NCI-H2171 treated with DMSO at 0.1 percent for 48 hours (cell line): ENCODE measurements around the gene HIVEP3.

ENCODE experiments used
- DNase-seq: peaks from one replicate; lab custom pipeline; 2025; lab: John Stamatoyannopoulos, UW

Gene HIVEP3

GRCh38 chr1:41483001-41483850 lies 435.5 kb downstream of the HIVEP3 start:
- peak; percentile 87 for DNase-seq

GRCh38 chr1:41482001-41482765 lies 436.5 kb downstream of the HIVEP3 start:
- peak; percentile 92 for DNase-seq

GRCh38 chr1:41481109-41481775 lies 437.5 kb downstream of the HIVEP3 start:
- peak; percentile 77 for DNase-seq

DNA sequence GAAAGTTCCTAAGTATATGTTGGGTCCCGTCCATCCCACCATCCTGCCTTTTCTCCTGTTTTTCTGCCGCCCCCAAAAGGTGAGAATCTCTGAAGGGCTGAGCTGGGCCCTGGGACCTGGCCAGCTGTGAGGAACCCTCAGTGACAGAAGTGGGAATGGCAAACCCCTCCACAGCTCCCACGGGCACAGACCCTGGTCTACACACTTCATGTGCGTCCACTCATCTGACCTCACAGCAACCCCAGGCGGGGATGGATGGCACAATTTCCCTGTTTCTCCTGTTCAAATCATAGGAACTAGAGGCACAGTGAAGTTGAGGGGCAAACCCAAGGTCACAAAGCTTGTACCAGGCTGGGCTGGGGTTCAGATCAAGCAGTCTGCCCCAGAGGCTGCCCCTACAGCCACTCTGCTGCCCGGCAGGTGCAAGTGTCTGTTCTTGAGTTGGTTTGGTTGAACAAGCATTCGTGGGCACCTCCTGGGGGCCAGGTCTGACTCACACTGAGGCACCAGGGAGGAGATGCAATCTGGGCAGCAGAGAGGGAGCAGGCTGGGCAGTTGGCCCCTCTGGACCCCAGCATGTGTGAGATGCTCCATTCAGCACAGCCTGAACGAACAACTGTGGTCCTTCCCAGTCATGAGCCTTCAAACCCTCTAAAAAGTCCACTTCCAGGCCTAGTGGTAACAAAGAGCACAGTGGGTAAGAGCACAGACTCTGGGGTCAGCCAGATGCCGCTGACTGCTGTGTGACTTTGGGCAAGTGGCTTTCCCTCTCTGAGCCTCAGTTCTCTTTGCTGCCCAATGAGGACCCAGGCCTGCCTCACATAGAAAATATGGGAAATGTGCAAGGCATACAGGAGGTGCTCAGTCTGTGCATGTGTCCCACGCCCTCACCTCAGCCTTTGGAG lies 438.3 kb downstream of the HIVEP3 start:
- DNase-seq = no peak

DNA sequence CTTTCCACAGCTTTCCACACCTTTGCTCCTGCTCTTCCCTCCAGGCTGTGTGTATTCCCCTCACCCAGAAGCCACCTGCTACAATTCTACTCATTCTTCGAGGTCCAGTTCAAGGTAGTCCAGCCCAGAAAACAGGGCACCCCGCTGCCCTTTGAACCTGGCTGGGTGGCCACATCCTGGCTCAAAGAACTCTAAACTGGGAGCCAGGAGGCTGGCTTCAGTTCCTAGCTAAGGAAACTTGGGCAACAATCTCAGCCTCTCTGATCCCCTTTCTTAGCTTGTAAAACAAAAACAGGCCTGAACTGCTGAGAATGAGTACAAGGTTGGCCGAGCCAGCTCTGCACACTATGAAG lies 438.9 kb downstream of the HIVEP3 start:
- no peak for DNase-seq

DNA sequence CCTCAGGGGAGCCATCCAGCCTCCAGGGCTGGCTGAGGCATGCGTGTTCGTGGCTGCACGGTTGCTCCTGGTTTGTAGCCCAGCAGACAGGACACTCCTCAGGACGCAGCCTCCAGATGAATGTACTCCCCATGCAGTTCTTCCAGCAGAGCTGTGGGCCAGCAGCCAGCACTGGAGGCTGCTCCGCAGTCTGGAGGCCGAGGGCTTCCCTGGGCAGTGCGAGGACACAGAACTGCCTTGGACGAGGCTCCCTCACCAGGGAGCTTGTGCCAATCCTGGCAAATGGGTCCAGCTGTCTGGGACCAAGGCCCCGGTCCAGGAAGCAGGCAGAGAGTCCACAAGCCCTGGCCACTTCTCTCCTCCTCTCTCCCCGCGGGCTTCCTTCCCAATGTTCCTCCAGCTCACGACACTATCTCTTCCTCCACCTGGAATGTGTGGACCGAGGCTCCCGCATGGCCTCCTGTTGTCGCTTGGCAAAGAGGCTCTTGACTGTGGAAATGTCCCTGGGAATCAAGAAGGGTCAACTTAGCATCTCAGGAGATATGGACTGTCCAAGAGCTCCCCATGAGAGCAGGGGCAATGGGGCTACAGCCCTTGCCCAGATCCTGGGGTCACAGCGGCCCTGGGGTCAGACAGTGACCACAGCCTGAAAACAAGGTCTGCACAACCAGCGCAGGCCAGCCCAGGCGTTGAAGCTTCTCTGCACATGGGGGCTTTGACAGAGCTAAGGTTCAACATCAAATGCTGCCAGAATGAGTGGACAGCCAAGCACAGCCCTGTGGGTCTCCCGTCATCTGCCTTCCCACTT lies 439.5 kb downstream of the HIVEP3 start:
- no peak for DNase-seq

DNA sequence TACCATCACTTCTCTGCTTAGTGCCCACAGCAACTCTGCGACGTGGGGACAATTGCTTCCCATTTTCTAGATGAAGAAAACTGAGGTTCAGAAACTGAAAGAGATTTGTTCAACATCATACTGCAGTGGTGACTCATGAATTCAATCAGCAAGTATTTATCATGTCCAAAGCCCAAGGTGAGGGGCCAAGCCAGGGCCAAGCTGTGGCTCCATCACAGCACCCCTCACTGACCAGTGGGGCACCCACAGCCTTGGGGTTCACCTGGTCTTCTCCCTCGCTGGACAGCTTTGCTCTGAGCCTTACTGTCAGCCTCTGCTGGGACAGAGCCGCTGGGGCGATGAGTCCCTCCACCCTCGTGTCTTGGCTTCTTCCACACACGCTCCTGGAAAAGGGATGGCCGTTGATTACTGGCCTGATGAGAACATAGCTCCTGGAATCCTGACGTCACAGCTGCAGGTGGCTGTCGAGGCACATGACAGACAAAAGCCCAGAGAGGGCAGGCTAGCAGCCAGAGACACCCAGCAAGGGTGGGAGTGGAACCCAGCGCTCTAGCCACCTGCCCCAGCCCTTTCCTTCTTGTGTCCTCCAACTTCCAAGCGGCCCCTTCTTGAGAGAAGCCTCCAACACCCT lies 440.5 kb downstream of the HIVEP3 start:
- no peak for DNase-seq

GRCh38 chr1:41476807-41477361 lies 441.8 kb downstream of the HIVEP3 start:
- no peak for DNase-seq

DNA sequence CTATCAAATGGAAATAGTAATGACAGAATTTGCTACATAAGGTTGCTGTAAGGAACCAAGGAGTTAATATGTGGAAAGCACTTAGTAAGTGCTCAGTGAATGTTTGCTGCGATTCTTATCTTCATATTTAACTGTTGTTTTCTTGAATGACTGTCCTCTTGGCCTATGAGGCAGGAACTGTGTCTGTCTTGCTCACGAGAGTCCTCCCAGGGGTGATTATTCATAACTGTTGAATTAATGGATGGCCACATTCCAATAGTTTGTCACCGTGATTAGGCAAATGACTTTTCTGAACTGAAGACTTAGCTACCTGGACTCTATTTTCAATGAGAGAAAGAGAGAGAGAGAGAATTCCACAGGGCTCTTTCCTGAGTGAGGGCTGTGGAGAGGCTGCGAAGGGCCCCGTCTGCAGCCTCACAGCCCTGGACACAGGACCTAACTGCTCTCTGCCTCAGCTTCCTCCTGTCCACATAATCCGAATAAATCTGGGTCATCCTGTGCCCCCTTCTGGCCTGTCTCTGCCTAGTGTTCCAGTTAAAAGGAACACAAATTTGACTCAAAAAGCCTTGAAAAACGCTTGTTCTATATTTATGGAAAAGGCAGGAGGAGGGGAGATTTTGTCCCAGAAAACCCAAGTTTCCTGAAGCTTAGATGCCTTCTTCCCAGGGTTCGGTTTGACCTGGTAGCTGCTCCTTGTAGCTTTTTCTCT lies 442.7 kb downstream of the HIVEP3 start:
- no peak for DNase-seq

DNA sequence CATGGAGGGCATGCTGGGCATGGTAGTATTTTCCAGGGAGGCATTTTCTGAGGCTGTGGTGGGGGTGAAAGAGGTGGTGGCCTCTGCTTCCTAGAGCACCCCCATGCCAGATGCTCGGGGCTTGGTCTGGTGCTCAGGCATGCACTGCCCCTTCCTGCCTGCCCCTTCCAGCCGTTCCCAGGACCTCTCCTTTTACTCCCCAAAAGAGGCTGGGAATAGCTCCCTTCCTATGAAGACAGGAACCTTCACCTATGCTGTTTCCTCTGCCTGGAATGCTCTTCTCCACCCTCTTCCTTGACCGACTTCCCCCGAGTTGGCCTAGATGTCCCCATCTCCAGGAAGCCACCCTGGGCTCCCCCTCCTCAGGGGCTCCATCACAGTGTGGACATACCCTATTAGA lies 443.4 kb downstream of the HIVEP3 start:
- DNase-seq = no peak

- DNase-seq = peak; percentile 70
These were observed 444.0 kb downstream of the HIVEP3 start for GRCh38 chr1:41474490-41475271.

DNA sequence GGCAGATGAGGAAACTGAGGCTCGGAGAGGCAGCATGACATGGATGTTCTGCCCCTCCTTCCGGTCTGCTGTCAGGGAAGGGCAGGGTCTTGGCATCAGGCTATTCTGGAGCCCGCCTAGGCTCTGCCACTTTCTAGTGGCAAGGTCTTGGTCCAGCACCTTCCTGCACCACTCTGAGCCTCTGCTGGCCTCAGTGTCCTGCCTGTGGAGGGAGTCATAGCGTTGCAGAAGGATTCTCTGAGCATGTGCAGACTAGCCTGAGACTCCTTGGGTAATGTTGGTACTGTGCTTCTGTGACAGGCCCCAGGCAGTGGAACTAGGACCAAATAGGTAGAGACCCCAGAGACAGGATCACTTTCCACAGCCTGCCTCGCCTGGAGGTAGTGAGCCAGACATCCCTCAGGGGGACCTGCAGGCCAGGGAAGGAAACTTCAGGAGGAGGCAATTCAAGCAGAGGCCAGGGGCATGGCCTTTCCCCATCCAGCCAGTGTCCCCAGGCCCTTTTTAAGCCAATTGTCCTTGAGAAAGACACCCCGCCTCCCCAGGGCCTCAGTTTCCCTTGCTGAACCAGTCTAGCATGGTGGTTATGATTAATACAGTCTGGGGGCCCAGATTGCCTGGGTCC lies 444.9 kb downstream of the HIVEP3 start:
- DNase-seq = no peak

GRCh38 chr1:41471658-41472057 lies 447.1 kb downstream of the HIVEP3 start:
- DNase-seq = no peak

GRCh38 chr1:41469706-41470105 lies 449.0 kb downstream of the HIVEP3 start:
- peak; percentile 79 for DNase-seq

DNA sequence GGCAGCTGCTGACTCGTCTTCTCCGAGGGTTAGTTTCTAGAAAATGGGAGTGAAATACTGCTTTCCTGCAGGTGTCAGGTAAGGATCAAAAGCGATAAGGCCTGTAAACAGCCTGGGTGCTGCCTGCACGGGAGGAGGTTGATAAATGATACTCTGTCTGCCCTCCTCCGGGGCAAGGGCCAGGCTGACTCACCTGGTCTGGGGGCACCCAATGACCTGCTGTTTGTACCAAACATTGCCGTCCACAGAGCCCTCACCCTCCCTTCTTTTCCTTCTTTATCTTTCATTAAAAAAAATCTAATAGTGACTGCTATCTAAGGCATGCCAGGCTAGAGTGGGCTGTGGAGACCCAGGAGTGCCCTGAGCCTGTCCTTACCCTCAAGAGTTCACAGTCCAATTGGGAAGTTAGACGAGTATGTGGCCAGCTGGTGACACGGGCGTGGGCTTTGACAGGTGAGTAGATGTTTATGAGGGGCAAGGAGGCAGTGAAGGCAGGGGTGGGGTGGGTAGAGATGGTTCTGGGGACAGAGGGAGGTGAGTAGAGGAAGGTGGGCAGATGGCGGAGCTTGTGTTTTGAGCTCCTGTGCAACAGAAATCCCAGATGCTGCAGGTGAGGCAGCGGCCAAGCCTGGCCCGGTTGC lies 450.5 kb downstream of the HIVEP3 start:
- DNase-seq = peak; percentile 83

GRCh38 chr1:41467673-41468072 lies 451.0 kb downstream of the HIVEP3 start:
- peak; percentile 78 for DNase-seq

DNA sequence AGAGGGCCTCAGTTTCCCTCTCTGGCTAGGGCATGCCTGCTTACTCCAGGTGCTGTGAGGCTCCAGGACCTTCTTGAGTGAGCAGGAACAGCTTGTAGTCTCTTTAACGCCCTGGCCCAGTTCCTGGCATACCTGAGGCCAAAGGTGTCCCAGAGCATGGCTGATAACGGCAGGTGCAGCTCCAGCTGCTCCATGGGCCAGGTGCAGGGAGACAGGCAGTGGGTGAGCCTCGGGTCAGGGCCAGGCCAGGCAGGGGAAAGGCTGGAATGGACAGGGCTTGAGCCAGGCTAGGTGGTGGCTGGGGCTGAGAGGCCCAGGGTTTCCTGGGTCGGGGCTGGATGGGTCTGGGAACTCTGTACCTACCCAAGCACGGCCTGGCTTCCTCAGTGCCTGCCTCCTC lies 452.6 kb downstream of the HIVEP3 start:
- DNase-seq = no peak

- no peak for DNase-seq
These were observed 453.0 kb downstream of the HIVEP3 start for GRCh38 chr1:41465741-41466140.
